ENCODE data around the gene DCAF11. TPM values are rescaled to one million over a fixed set of nuclear protein-coding genes. Genes with fewer than 3 reads are reported as not detected.

DCAF11 gene
- total RNA-seq, 1 donor from 2014 or later = 66.5 TPM

- peaks cover 1% of the 10 kb centered on the region for H3K4me1 ChIP-seq
- H3K4me3 ChIP-seq = no peak overlapping the region
- no peak overlapping the region for H3K27ac Mint-ChIP-seq
- no peak overlapping the region for H3K4me2 ChIP-seq
- no peak for DNase-seq (ENCODE audit: low spot score)
- peaks cover 4% of the 10 kb centered on the region for H3K27me3 Mint-ChIP-seq (ENCODE audit: insufficient read depth, low read depth)
- no peaks in the 10 kb centered on the region for H3K36me3 ChIP-seq
- no peaks in the 10 kb centered on the region for H3K36me3 Mint-ChIP-seq
- no peak overlapping the region for H2AFZ ChIP-seq (replicated peaks)
- peaks cover 7% of the 10 kb centered on the region for H3K4me1 Mint-ChIP-seq
- H3K4me3 Mint-ChIP-seq = no peak overlapping the region
- H3K9me3 Mint-ChIP-seq = no peaks in the 10 kb centered on the region
- H4K20me1 ChIP-seq (ENCODE audit: low read depth) = no peaks in the 10 kb centered on the region
- no peak for TF ChIP-seq EZH2phosphoT487 (IDR thresholded peaks at IDR 0.05)
- H3K9ac ChIP-seq = no peak overlapping the region
- peaks cover 4% of the 10 kb centered on the region for H3K27me3 ChIP-seq
- no peaks in the 10 kb centered on the region for H3K79me2 ChIP-seq (ENCODE audit: low read depth)
- peaks cover 13% of the 10 kb centered on the region for H3F3A ChIP-seq (ENCODE audit: low read depth)
- no peak overlapping the region for H3K27ac ChIP-seq
- no peaks in the 10 kb centered on the region for H3K9me3 ChIP-seq (ENCODE audit: low read depth)
Measured at GRCh38 chr14:24131549-24131966, 17.0 kb downstream of the DCAF11 start.

- no peak overlapping the region for H3K27ac ChIP-seq
- H3K4me3 ChIP-seq = no peak overlapping the region
- H3F3A ChIP-seq (ENCODE audit: low read depth) = peaks cover 20% of the 10 kb centered on the region
- no peak overlapping the region for H3K4me2 ChIP-seq
- no peak for DNase-seq (ENCODE audit: low spot score)
- H3K4me1 Mint-ChIP-seq = peaks cover 13% of the 10 kb centered on the region
- peaks cover 4% of the 10 kb centered on the region for H3K36me3 Mint-ChIP-seq
- H3K4me1 ChIP-seq = peaks cover 6% of the 10 kb centered on the region
- no peak overlapping the region for H2AFZ ChIP-seq (replicated peaks)
- H3K36me3 ChIP-seq = no peaks in the 10 kb centered on the region
- no peaks in the 10 kb centered on the region for H3K9me3 ChIP-seq (ENCODE audit: low read depth)
- TF ChIP-seq CTCF (IDR thresholded peaks at IDR 0.05) = no peak
- no peak for TF ChIP-seq EZH2phosphoT487 (IDR thresholded peaks at IDR 0.05)
- TF ChIP-seq EZH2 (IDR thresholded peaks at IDR 0.05) = no peak
- H4K20me1 ChIP-seq (ENCODE audit: low read depth) = no peaks in the 10 kb centered on the region
- H3K4me3 Mint-ChIP-seq = peak overlapping the region; percentile 27
- peaks cover 9% of the 10 kb centered on the region for H3K27me3 ChIP-seq
- peaks cover 7% of the 10 kb centered on the region for H3K27me3 Mint-ChIP-seq (ENCODE audit: insufficient read depth, low read depth)
- H3K79me2 ChIP-seq (ENCODE audit: low read depth) = no peaks in the 10 kb centered on the region
- peak overlapping the region; percentile 13 for H3K27ac Mint-ChIP-seq
- no peak overlapping the region for H3K9ac ChIP-seq
- no peaks in the 10 kb centered on the region for H3K9me3 Mint-ChIP-seq
Measured at GRCh38 chr14:24132061-24132685, 17.6 kb downstream of the DCAF11 start.

GRCh38 chr14:24132976-24133375 is 18.4 kb downstream of the DCAF11 start:
- H3K4me1 ChIP-seq = peaks cover 6% of the 10 kb centered on the region
- H3K27me3 ChIP-seq = peaks cover 9% of the 10 kb centered on the region
- no peak for TF ChIP-seq CTCF (IDR thresholded peaks at IDR 0.05)
- no peak for TF ChIP-seq EZH2 (IDR thresholded peaks at IDR 0.05)
- no peak for TF ChIP-seq EZH2phosphoT487 (IDR thresholded peaks at IDR 0.05)
- Mint-ChIP-seq H3K9me3 (no peaks in the 10 kb centered on the region), H3K27me3 (ENCODE audit: insufficient read depth, low read depth) (peaks cover 7% of the 10 kb centered on the region), H3K4me3 (no peak overlapping the region), H3K4me1 (peaks cover 13% of the 10 kb centered on the region), H3K27ac (no peak overlapping the region), H3K36me3 (peaks cover 7% of the 10 kb centered on the region)
- no peak overlapping the region for H3K9ac ChIP-seq
- no peak for DNase-seq (ENCODE audit: low spot score)
- H4K20me1 ChIP-seq (ENCODE audit: low read depth) = no peaks in the 10 kb centered on the region
- H3K9me3 ChIP-seq (ENCODE audit: low read depth) = no peaks in the 10 kb centered on the region
- H3K36me3 ChIP-seq = no peaks in the 10 kb centered on the region
- no peak overlapping the region for H2AFZ ChIP-seq (replicated peaks)
- H3K27ac ChIP-seq = no peak overlapping the region
- H3F3A ChIP-seq (ENCODE audit: low read depth) = peaks cover 28% of the 10 kb centered on the region
- no peak overlapping the region for H3K4me3 ChIP-seq
- no peak overlapping the region for H3K4me2 ChIP-seq
- no peaks in the 10 kb centered on the region for H3K79me2 ChIP-seq (ENCODE audit: low read depth)

- Histone ChIP-seq H3K27ac (no peak overlapping the region), H2AFZ (replicated peaks) (no peak overlapping the region), H3K4me3 (no peak overlapping the region), H3K4me1 (peaks cover 6% of the 10 kb centered on the region), H3K9me3 (ENCODE audit: low read depth) (no peaks in the 10 kb centered on the region), H3K4me2 (no peak overlapping the region), H3K79me2 (ENCODE audit: low read depth) (no peaks in the 10 kb centered on the region), H3K9ac (no peak overlapping the region), H4K20me1 (ENCODE audit: low read depth) (peaks cover 4% of the 10 kb centered on the region), H3K36me3 (no peaks in the 10 kb centered on the region), H3K27me3 (peaks cover 9% of the 10 kb centered on the region), H3F3A (ENCODE audit: low read depth) (peaks cover 35% of the 10 kb centered on the region)
- TF ChIP-seq EZH2 (IDR thresholded peaks at IDR 0.05) (no peak), EZH2phosphoT487 (IDR thresholded peaks at IDR 0.05) (no peak), CTCF (IDR thresholded peaks at IDR 0.05) (no peak)
- Mint-ChIP-seq H3K9me3 (no peaks in the 10 kb centered on the region), H3K27me3 (ENCODE audit: insufficient read depth, low read depth) (peaks cover 7% of the 10 kb centered on the region), H3K36me3 (peaks cover 14% of the 10 kb centered on the region), H3K27ac (no peak overlapping the region), H3K4me1 (peaks cover 14% of the 10 kb centered on the region), H3K4me3 (no peak overlapping the region)
- DNase-seq (ENCODE audit: low spot score) = no peak
Measured at GRCh38 chr14:24133735-24134134, 19.2 kb downstream of the DCAF11 start.

Data from neural progenitor cell (in vitro differentiated cells).